GM21723 (cell line): ENCODE results near the gene ARL14EP.

Experiments used
- ATAC-seq: cut with Tn5 transposase; IDR thresholded peaks from one replicate; pipeline ENCODE4 v1.9.1; 2021; ENCODE audit warnings: mild to moderate bottlenecking, moderate library complexity; ENCODE audit not compliant: unreplicated experiment

The ARL14EP gene

DNA sequence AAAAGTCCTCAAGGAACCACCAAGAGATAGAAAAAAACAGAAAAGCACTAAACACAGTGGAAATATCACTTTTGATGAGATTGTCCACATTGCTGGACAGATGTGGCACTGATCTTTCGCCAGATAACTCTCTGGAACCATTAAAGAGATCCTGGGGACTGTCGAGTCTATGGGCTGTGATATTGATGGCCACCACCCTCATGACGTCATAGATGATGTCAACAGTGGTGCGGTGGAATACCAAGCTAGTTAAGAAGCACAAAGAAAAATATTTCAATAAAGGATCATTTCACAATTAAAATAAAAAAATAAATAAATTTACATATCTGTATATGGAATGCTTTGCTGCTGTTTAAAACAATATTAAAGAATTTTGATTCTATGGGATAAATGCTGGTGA is 45.5 kb downstream of the ARL14EP start:
- no peak for ATAC-seq

DNA sequence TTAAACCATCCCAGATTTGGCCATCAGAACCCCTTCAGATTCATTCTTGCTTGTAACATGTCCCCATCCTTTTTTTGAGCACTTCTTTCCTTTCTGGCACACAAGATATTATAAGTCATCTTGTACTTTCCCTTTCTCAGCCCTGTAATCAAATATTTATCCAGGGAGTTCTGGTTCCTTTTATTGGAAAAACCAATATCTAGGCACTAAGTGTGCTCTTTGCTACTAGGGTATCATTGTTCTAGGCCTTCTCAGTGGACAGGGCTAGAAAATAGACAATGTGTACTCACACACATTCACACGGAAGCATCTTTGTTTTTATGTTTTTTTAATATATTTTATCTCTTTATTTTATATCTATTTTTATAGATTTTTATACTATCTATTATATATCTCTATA is 47.3 kb downstream of the ARL14EP start:
- no peak for ATAC-seq

DNA sequence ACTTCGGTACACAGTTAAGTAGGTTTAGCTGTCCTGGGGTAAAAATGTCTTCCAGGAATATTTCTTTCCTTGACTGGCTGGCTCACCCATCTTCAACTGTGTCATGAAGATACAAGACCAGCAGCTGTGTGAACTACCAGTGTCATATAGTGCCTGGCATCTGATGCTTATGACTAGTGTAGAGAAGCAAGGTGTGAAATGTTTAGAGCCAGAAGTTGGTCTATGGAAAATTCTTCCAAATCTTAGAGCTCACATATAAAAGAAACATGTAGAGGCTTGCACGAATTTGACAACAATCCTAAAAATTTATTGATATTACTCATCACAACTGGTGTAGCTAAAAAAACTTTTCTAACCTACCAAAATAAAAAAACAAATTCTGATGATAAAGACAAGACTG is 54.4 kb downstream of the ARL14EP start:
- ATAC-seq = no peak

GRCh38 chr11:30380846-30381245 is 57.9 kb downstream of the ARL14EP start:
- ATAC-seq = no peak

- ATAC-seq = no peak
Observed at GRCh38 chr11:30381879-30382278, 59.0 kb downstream of the ARL14EP start.
